Neutrophil (primary cell): ENCODE results near the gene KEL.

ENCODE experiments used
- H3K27ac ChIP-seq: fragments of 200-600 bp; sonication (generic); 2 replicates; pipeline ENCODE4 v1.5.1; 2016; ENCODE audit warnings: mild to moderate bottlenecking, moderate library complexity
- H3K27me3 ChIP-seq: fragments of 200-600 bp; sonication (generic); 2 replicates; pipeline ENCODE4 v1.6.0; 2016; ENCODE audit warnings: mild to moderate bottlenecking
- H3K36me3 ChIP-seq: fragments of 200-600 bp; sonication (generic); 2 replicates; pipeline ENCODE4 v1.5.1; 2017
- H3K4me1 ChIP-seq, 2 experiments: fragments of 200-600 bp in 1 of 2; sonication (generic) in 1 of 2; 1 replicate in 1 of 2; 2 replicates in 1 of 2; pipeline versions ENCODE4 v1.5.1 to v1.6.1; 2013 to 2016; ENCODE audit warnings: low read depth in 1 of 2, low read length in 1 of 2, mild to moderate bottlenecking in 1 of 2, moderate library complexity in 1 of 2; ENCODE audit not compliant: control insufficient read depth in 1 of 2, insufficient read depth in 1 of 2
- H3K4me3 ChIP-seq, 2 experiments: fragments of 200-600 bp in 1 of 2; sonication (generic) in 1 of 2; 1 replicate in 1 of 2; 2 replicates in 1 of 2; pipeline ENCODE4 v1.5.1; 2013 to 2016; ENCODE audit warnings: low read depth in 1 of 2, low read length in 1 of 2, mild to moderate bottlenecking in 1 of 2, moderate library complexity in 1 of 2
- H3K9me3 ChIP-seq: fragments of 200-600 bp; sonication (generic); 2 replicates; pipeline ENCODE4 v1.5.1; 2016
- CTCF ChIP-seq: fragments of 200-600 bp; sonication (generic); IDR thresholded peaks from 2 replicates; pipeline ENCODE4 v1.5.1; 2016; ENCODE audit warnings: antibody characterized with exemption

KEL gene

GRCh38 chr7:143002898-143003297 lies 40.7 kb upstream of the KEL start:
- no peak for TF ChIP-seq CTCF
- peaks cover 4 to 6% of the 10 kb centered on the region in 2 experiments for H3K4me1 ChIP-seq
- no peaks in the 10 kb centered on the region for H3K36me3 ChIP-seq
- H3K4me3 ChIP-seq: peak overlapping the region; percentile 48
- no peak overlapping the region for H3K27ac ChIP-seq
- H3K9me3 ChIP-seq: no peaks in the 10 kb centered on the region
- H3K27me3 ChIP-seq: no peaks in the 10 kb centered on the region

- Histone ChIP-seq H3K27ac (no peak overlapping the region), H3K4me1 (peaks cover 4 to 6% of the 10 kb centered on the region in 2 experiments), H3K36me3 (no peaks in the 10 kb centered on the region), H3K4me3 (no peak overlapping the region), H3K27me3 (no peaks in the 10 kb centered on the region), H3K9me3 (no peaks in the 10 kb centered on the region)
- no peak for TF ChIP-seq CTCF
Measured at GRCh38 chr7:143002106-143002505, 39.9 kb upstream of the KEL start.

GRCh38 chr7:143000648-143001047 lies 38.5 kb upstream of the KEL start:
- Histone ChIP-seq H3K9me3 (no peaks in the 10 kb centered on the region), H3K4me3 (no peak overlapping the region)
- TF ChIP-seq CTCF: no peak

GRCh38 chr7:142999793-143000192 lies 37.6 kb upstream of the KEL start:
- H3K4me1 ChIP-seq: peaks cover 4 to 6% of the 10 kb centered on the region in 2 experiments
- H3K9me3 ChIP-seq: no peaks in the 10 kb centered on the region
- no peaks in the 10 kb centered on the region for H3K27me3 ChIP-seq
- no peak overlapping the region for H3K27ac ChIP-seq
- TF ChIP-seq CTCF: no peak
- H3K36me3 ChIP-seq: no peaks in the 10 kb centered on the region
- no peak overlapping the region for H3K4me3 ChIP-seq

More at GRCh38 chr7:143000648-143001047, 38.5 kb upstream of the KEL start:
- Histone ChIP-seq H3K4me1 (peaks cover 4 to 6% of the 10 kb centered on the region in 2 experiments), H3K27ac (no peak overlapping the region), H3K27me3 (no peaks in the 10 kb centered on the region), H3K36me3 (no peaks in the 10 kb centered on the region)

- Histone ChIP-seq H3K27me3 (no peaks in the 10 kb centered on the region), H3K9me3 (no peaks in the 10 kb centered on the region), H3K4me3 (no peak overlapping the region), H3K4me1 (peaks cover 4 to 6% of the 10 kb centered on the region in 2 experiments), H3K36me3 (no peaks in the 10 kb centered on the region), H3K27ac (no peak overlapping the region)
- no peak for TF ChIP-seq CTCF
Measured at GRCh38 chr7:142998966-142999365, 36.8 kb upstream of the KEL start.
